ENCODE data around the gene RPGR.

The RPGR gene

DNA sequence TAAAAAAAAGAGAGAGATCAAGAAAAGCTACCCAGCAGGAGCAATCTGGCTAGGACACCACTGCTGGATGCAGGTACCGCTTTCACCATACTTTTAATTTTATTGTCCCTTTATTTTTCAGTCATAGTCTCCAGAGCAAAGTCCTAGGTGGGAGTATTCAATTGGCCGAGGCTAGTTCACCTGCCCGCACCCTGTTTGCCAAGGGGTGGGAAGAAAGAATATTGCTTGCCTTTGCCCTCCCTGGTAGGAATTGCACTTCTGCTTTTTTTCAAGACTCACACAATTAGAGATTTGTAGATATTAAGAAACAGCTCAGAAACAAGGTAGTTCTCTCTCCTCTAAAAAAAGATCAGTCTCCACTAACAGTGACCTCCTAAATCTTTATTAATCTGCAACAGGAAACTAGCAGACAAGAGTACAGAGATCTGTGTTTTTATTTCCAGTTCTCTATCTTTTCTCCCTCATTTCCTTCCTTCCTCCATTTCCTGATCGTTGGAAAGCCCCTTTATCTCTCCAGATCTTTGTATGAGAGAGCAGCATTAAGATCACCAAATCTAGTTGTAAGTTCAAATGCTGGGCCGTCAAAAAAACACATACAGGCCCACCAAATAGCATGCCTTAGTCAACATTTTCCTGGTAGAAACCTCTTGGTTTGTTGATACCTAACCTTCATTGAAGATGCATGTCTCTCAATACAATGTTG is 9.4 kb upstream of the RPGR start:
- H3K4me3 ChIP-seq (ENCODE audit: low read length), result no peak overlapping the region

DNA sequence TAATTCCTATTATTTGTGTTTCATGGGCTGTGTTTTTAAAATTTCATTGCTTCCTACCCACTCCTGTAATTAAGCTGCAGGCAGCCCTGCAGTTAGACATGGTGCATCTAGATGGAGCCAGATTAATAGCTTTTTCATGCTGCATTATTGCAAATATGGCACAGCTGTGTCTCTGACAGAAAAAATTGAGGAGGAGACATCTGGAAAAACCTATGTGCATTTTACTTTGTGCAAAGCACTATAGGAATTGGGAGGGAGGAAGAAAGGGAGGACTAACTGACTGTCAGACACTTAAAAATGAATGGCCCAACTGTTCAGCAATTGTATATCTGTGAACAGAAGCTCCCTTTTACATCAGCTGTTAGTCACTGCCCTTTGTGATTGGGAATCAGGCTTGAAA is 8.1 kb upstream of the RPGR start:
- Histone ChIP-seq H3K4me3 (ENCODE audit: low read length) (no peak overlapping the region), H3K79me1 (ENCODE audit: low read length) (no peaks in the 10 kb centered on the region), H2BK5ac (ENCODE audit: low read length) (no peak overlapping the region), H4K8ac (ENCODE audit: low read depth, low read length) (no peak overlapping the region), H3K9ac (ENCODE audit: low read length) (no peak overlapping the region), H3K23ac (ENCODE audit: low read length) (no peak overlapping the region), H2BK15ac (replicated peaks; ENCODE audit: low read depth) (no peak overlapping the region), H3K4me2 (ENCODE audit: low read length) (no peak overlapping the region), H3K56ac (ENCODE audit: low read length) (no peak overlapping the region), H2AK5ac (ENCODE audit: low read length) (no peak overlapping the region), H3K27ac (ENCODE audit: low read depth, low read length) (no peak overlapping the region), H4K5ac (ENCODE audit: low read length) (no peak overlapping the region), H3K79me2 (ENCODE audit: control insufficient read depth, insufficient read depth, low read length) (no peaks in the 10 kb centered on the region), H3K36me3 (ENCODE audit: control insufficient read depth, insufficient read depth, low read length) (no peaks in the 10 kb centered on the region), H2BK120ac (ENCODE audit: low read depth, low read length) (no peak overlapping the region), H3K18ac (ENCODE audit: low read length) (no peak overlapping the region), H3K27me3 (ENCODE audit: insufficient read depth, low read length, poor library complexity) (no peaks in the 10 kb centered on the region), H3K4ac (ENCODE audit: low read depth, low read length) (no peak overlapping the region), H3K4me1 (ENCODE audit: control insufficient read depth, low read depth, low read length) (no peaks in the 10 kb centered on the region)
- DNase-seq, result no peak

More for the DNA sequence above, 9.4 kb upstream of the RPGR start:
- H3K27me3 ChIP-seq (ENCODE audit: insufficient read depth, low read length, poor library complexity), result no peaks in the 10 kb centered on the region
- no peak overlapping the region for H2BK5ac ChIP-seq (ENCODE audit: low read length)
- no peak overlapping the region for H4K8ac ChIP-seq (ENCODE audit: low read depth, low read length)
- no peak overlapping the region for H3K18ac ChIP-seq (ENCODE audit: low read length)
- H4K5ac ChIP-seq (ENCODE audit: low read length), result no peak overlapping the region
- H3K4ac ChIP-seq (ENCODE audit: low read depth, low read length), result no peak overlapping the region
- H3K79me1 ChIP-seq (ENCODE audit: low read length), result no peaks in the 10 kb centered on the region
- WGBS (ENCODE audit: extremely low coverage, insufficient coverage, low lambda C conversion rate), result no CpG with 5 or more reads among the region's 5 CpGs
- no peak overlapping the region for H2BK120ac ChIP-seq (ENCODE audit: low read depth, low read length)
- H3K9ac ChIP-seq (ENCODE audit: low read length), result no peak overlapping the region
- no peak overlapping the region for H2BK15ac ChIP-seq (replicated peaks; ENCODE audit: low read depth)
- no peak overlapping the region for H3K27ac ChIP-seq (ENCODE audit: low read depth, low read length)
- no peak overlapping the region for H3K4me2 ChIP-seq (ENCODE audit: low read length)
- no peaks in the 10 kb centered on the region for H3K4me1 ChIP-seq (ENCODE audit: control insufficient read depth, low read depth, low read length)
- H3K79me2 ChIP-seq (ENCODE audit: control insufficient read depth, insufficient read depth, low read length), result no peaks in the 10 kb centered on the region
- no peak overlapping the region for H2AK5ac ChIP-seq (ENCODE audit: low read length)
- no peak overlapping the region for H3K23ac ChIP-seq (ENCODE audit: low read length)
- no peak overlapping the region for H3K56ac ChIP-seq (ENCODE audit: low read length)
- DNase-seq, result no peak
- no peaks in the 10 kb centered on the region for H3K36me3 ChIP-seq (ENCODE audit: control insufficient read depth, insufficient read depth, low read length)

DNA sequence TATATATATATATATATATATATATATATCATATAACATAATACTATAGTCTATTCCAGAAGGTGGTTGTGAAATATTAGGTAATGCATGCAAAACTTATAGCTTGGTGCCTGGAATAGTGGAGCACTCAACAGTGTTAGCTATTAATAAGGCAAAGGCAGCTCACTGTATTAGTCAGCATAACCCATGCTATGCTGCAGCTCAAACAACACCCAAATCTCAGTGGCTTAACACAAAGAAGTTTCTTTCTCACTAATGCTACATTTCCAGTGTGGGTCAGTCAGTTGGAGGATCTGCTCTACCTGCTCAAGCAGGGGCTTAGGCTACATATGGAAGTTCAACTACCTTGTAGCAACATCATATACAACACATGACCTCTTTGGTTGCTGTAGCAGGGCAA is 5.2 kb upstream of the RPGR start:
- H2BK15ac ChIP-seq (replicated peaks; ENCODE audit: low read depth), result no peak overlapping the region
- no peak overlapping the region for H3K56ac ChIP-seq (ENCODE audit: low read length)
- H3K27me3 ChIP-seq (ENCODE audit: insufficient read depth, low read length, poor library complexity), result no peaks in the 10 kb centered on the region
- H3K9ac ChIP-seq (ENCODE audit: low read length), result no peak overlapping the region
- no peak overlapping the region for H3K4me2 ChIP-seq (ENCODE audit: low read length)
- no peak overlapping the region for H2AK5ac ChIP-seq (ENCODE audit: low read length)
- no peaks in the 10 kb centered on the region for H3K79me2 ChIP-seq (ENCODE audit: control insufficient read depth, insufficient read depth, low read length)
- no peak overlapping the region for H4K8ac ChIP-seq (ENCODE audit: low read depth, low read length)
- H3K4ac ChIP-seq (ENCODE audit: low read depth, low read length), result no peak overlapping the region
- H3K18ac ChIP-seq (ENCODE audit: low read length), result no peak overlapping the region
- no peaks in the 10 kb centered on the region for H3K79me1 ChIP-seq (ENCODE audit: low read length)
- no peak overlapping the region for H3K4me3 ChIP-seq (ENCODE audit: low read length)
- no peak overlapping the region for H2BK120ac ChIP-seq (ENCODE audit: low read depth, low read length)
- DNase-seq, result no peak
- H3K23ac ChIP-seq (ENCODE audit: low read length), result no peak overlapping the region
- no peaks in the 10 kb centered on the region for H3K4me1 ChIP-seq (ENCODE audit: control insufficient read depth, low read depth, low read length)
- H2BK5ac ChIP-seq (ENCODE audit: low read length), result no peak overlapping the region
- no peak overlapping the region for H3K27ac ChIP-seq (ENCODE audit: low read depth, low read length)
- H4K5ac ChIP-seq (ENCODE audit: low read length), result no peak overlapping the region
- no peaks in the 10 kb centered on the region for H3K36me3 ChIP-seq (ENCODE audit: control insufficient read depth, insufficient read depth, low read length)

DNA sequence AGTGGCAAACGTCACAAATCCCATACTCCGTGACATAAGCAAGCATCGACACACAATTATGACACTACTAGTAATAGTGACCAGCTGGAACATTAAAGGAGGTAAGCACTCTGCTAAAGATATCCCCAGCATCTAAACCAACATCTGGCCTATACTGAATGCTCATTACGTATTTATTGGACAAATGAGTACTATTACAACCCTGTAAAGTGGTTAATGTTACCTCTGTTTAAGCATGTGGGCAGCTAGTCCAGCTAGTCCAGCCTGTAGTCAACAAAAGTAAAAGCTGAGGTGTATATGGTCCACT is 419 bp upstream of the RPGR start:
- H4K5ac ChIP-seq (ENCODE audit: low read length), result no peak overlapping the region
- H3K9ac ChIP-seq (ENCODE audit: low read length), result no peak overlapping the region
- H3K36me3 ChIP-seq (ENCODE audit: control insufficient read depth, insufficient read depth, low read length), result no peaks in the 10 kb centered on the region
- no CpG with 5 or more reads among the region's 4 CpGs for WGBS (ENCODE audit: extremely low coverage, insufficient coverage, low lambda C conversion rate)
- no peak overlapping the region for H2BK120ac ChIP-seq (ENCODE audit: low read depth, low read length)
- H3K27ac ChIP-seq (ENCODE audit: low read depth, low read length), result no peak overlapping the region
- no peak overlapping the region for H3K4me3 ChIP-seq (ENCODE audit: low read length)
- H3K4me1 ChIP-seq (ENCODE audit: control insufficient read depth, low read depth, low read length), result no peaks in the 10 kb centered on the region
- no peak overlapping the region for H4K8ac ChIP-seq (ENCODE audit: low read depth, low read length)
- DNase-seq, result no peak
- H3K23ac ChIP-seq (ENCODE audit: low read length), result no peak overlapping the region
- H3K27me3 ChIP-seq (ENCODE audit: insufficient read depth, low read length, poor library complexity), result no peaks in the 10 kb centered on the region
- H2AK5ac ChIP-seq (ENCODE audit: low read length), result no peak overlapping the region
- no peaks in the 10 kb centered on the region for H3K79me2 ChIP-seq (ENCODE audit: control insufficient read depth, insufficient read depth, low read length)
- no peak overlapping the region for H3K4ac ChIP-seq (ENCODE audit: low read depth, low read length)
- no peak overlapping the region for H2BK15ac ChIP-seq (replicated peaks; ENCODE audit: low read depth)
- H3K4me2 ChIP-seq (ENCODE audit: low read length), result no peak overlapping the region
- no peak overlapping the region for H3K56ac ChIP-seq (ENCODE audit: low read length)
- no peak overlapping the region for H2BK5ac ChIP-seq (ENCODE audit: low read length)
- no peaks in the 10 kb centered on the region for H3K79me1 ChIP-seq (ENCODE audit: low read length)
- no peak overlapping the region for H3K18ac ChIP-seq (ENCODE audit: low read length)

DNA sequence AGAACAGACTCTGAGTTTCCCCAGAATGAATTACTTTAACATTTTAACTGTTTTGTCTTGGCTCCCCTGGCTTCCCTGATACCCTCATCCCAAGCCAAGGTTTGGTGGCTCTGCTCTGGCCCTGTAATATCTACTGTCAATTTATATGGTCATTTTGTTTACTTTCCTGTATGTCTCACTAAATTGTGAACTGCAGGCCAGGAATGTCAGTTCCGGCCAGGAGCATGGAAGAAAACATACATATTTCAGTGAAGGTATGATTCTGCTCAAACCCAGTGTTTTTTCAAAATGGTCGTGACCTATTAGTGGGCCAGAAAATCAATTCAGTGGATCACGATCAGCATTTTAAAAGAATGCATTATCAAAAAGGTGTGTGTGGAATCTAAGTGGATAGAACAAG is 1.2 kb downstream of the RPGR start:
- Histone ChIP-seq H3K4me3 (ENCODE audit: low read length) (no peak overlapping the region), H3K4me1 (ENCODE audit: control insufficient read depth, low read depth, low read length) (no peaks in the 10 kb centered on the region), H3K4ac (ENCODE audit: low read depth, low read length) (no peak overlapping the region), H2BK5ac (ENCODE audit: low read length) (no peak overlapping the region), H3K18ac (ENCODE audit: low read length) (no peak overlapping the region), H3K27ac (ENCODE audit: low read depth, low read length) (no peak overlapping the region), H4K5ac (ENCODE audit: low read length) (no peak overlapping the region), H3K4me2 (ENCODE audit: low read length) (no peak overlapping the region), H3K79me2 (ENCODE audit: control insufficient read depth, insufficient read depth, low read length) (no peaks in the 10 kb centered on the region), H2BK120ac (ENCODE audit: low read depth, low read length) (no peak overlapping the region), H3K23ac (ENCODE audit: low read length) (no peak overlapping the region), H3K36me3 (ENCODE audit: control insufficient read depth, insufficient read depth, low read length) (no peaks in the 10 kb centered on the region), H3K9ac (ENCODE audit: low read length) (no peak overlapping the region), H2AK5ac (ENCODE audit: low read length) (no peak overlapping the region), H3K56ac (ENCODE audit: low read length) (no peak overlapping the region), H4K8ac (ENCODE audit: low read depth, low read length) (no peak overlapping the region), H3K27me3 (ENCODE audit: insufficient read depth, low read length, poor library complexity) (no peaks in the 10 kb centered on the region), H3K79me1 (ENCODE audit: low read length) (no peaks in the 10 kb centered on the region), H2BK15ac (replicated peaks; ENCODE audit: low read depth) (no peak overlapping the region)
- no CpG with 5 or more reads among the region's 3 CpGs for WGBS (ENCODE audit: extremely low coverage, insufficient coverage, low lambda C conversion rate)
- DNase-seq, result no peak

DNA sequence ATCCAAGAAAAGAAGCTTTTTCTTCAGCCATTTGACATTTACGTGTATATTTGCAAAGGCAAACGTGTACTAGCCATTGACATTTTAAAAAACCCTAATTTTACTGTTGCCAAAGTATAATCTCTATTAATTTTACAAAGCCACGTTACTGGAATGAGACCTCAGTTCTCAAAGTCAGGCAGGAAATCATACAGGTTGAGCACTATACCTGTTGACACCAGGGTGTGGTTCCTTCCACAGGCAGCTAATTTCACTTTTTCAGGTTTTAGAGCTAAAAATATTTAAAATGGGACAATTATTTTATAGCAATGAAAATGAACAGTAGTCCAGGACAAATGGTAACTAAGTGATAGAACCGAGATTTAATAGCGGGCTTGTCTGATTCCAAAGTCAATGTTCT is 6.5 kb downstream of the RPGR start:
- H3K4me2 ChIP-seq (ENCODE audit: low read length), result no peak overlapping the region
- no peaks in the 10 kb centered on the region for H3K27me3 ChIP-seq (ENCODE audit: insufficient read depth, low read length, poor library complexity)
- H3K27ac ChIP-seq (ENCODE audit: low read depth, low read length), result no peak overlapping the region
- no peaks in the 10 kb centered on the region for H3K79me2 ChIP-seq (ENCODE audit: control insufficient read depth, insufficient read depth, low read length)
- H3K9ac ChIP-seq (ENCODE audit: low read length), result no peak overlapping the region
- no peaks in the 10 kb centered on the region for H3K36me3 ChIP-seq (ENCODE audit: control insufficient read depth, insufficient read depth, low read length)
- no peak overlapping the region for H3K56ac ChIP-seq (ENCODE audit: low read length)
- H3K4me3 ChIP-seq (ENCODE audit: low read length), result no peak overlapping the region
- no peak overlapping the region for H2BK15ac ChIP-seq (replicated peaks; ENCODE audit: low read depth)
- no peak overlapping the region for H3K4ac ChIP-seq (ENCODE audit: low read depth, low read length)
- no peaks in the 10 kb centered on the region for H3K79me1 ChIP-seq (ENCODE audit: low read length)
- no peak overlapping the region for H2BK120ac ChIP-seq (ENCODE audit: low read depth, low read length)
- no peak overlapping the region for H4K5ac ChIP-seq (ENCODE audit: low read length)
- no peak overlapping the region for H2BK5ac ChIP-seq (ENCODE audit: low read length)
- H3K18ac ChIP-seq (ENCODE audit: low read length), result no peak overlapping the region
- no peak for DNase-seq
- no peak overlapping the region for H2AK5ac ChIP-seq (ENCODE audit: low read length)
- no peaks in the 10 kb centered on the region for H3K4me1 ChIP-seq (ENCODE audit: control insufficient read depth, low read depth, low read length)
- no peak overlapping the region for H3K23ac ChIP-seq (ENCODE audit: low read length)
- H4K8ac ChIP-seq (ENCODE audit: low read depth, low read length), result no peak overlapping the region
- no CpG with 5 or more reads among the region's 5 CpGs for whole genome bisulfite sequencing (ENCODE audit: extremely low coverage, insufficient coverage, low lambda C conversion rate)
